T follicular helper cell (primary cell): ENCODE data around the gene TRIM54.

Source experiments
- DNase-seq: peaks from one replicate; pipeline ENCODE4 v3.0.0-alpha.2; 2020; ENCODE audit warnings: low read depth

TRIM54 gene

GRCh38 chr2:27356382-27357181 lies 74.4 kb downstream of the TRIM54 start, which contains the start of gene GTF3C2:
TSS of gene GTF3C2 (minus strand) at chr2:27356764. CDS start at chr2:27343554, 13,210 bp downstream.
- peak; percentile 88 for DNase-seq
